Measurements from ENCODE around the gene MCM9. TPM values are rescaled to one million over a fixed set of nuclear protein-coding genes. Genes with fewer than 3 reads are reported as not detected.
A peak's percentile ranks its signal among the peaks of the same experiment; 100 is the strongest.

Gene MCM9
- total and polyA plus RNA-seq, 11 donors, result 2.1 to 8.5 (median 4.8) TPM

DNA sequence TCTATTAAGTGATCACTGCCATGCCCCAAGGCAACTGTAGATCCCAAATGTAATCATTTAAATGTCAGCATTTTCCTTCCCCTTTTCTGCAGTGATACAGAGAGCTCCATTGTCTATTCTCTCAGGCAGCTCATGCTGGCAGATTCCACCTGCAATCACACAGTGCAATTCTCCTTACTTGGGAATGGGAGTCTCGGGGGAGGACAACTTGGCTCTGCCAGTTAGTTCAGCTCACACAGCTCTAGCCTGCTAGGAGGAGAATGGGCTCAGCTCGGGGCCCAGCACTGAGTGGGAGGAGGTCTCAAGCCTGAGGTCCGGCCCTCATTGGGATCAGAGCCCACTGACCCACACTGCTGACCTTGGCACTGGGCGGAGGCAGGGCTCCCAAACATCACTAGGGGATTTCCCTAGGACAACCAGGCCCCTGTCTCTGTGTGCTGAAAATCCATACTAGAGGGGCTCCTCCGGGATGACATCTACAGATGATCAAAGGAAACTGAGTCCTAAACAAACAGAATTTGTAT, 150.3 kb downstream of the MCM9 start:
- intact Hi-C loops (cut with DNase I), result loop anchor here in 1 of 10 donors (10.0 kb wide), 1 partner anchor 500 kb away; no protein-coding TSS in a partner anchor
- no peak for TF ChIP-seq POLR2A (IDR thresholded peaks at IDR 0.05)
- ATAC-seq, result peak in 3 of 4 donors; percentile 41 to 68 (median 49)
- 44 to 65% (median 56%) methylated on average over 4 to 5 of the region's 5 CpGs for WGBS, 4 donors
- Histone ChIP-seq H3K36me3 (no peaks in the 10 kb centered on the region), H3K27me3 (no peaks in the 10 kb centered on the region), H3K27ac (peak overlapping the region in 1 of 12 donors; percentile 11), H3K4me3 (no peak overlapping the region), H3K9me3 (no peaks in the 10 kb centered on the region), H3K4me1 (peaks cover 0 to 32% (median 8%) of the 10 kb centered on the region in 12 donors)
- DNase-seq, result peak in 3 of 5 donors; percentile 8 to 42 (median 19)

DNA sequence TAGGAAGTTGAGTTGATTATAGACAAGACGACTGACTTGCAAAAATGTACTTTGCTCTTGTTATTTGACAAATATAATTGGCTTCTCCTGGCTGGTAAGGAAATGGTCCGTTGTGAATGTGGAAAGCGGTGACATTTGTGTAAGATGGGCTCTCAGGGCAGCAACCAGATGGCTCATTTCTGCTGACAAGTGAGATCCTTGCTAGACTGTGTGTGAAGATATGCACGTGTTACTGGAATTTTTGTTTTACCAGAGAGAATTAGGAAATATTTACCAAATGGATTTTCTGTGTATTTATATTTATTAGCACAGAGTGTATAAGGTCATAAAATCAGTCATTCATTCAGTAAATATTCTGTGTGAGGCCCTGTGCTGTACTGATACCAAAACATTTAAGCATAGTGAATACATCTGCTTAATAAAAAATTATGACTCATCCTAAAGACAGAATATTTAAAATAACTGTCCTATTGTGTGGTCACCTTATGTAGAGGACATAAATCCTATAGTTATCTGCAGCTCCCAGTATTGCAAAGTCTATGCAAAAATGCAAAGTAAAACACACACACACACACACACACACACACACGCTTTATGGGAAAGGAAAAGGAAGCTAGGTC, 150.9 kb downstream of the MCM9 start:
- peaks cover 0 to 34% (median 8%) of the 10 kb centered on the region in 12 donors for H3K4me1 ChIP-seq
- intact Hi-C loops (cut with DNase I), result loop anchor here in 1 of 10 donors (10.0 kb wide), 1 partner anchor 499 kb away; no protein-coding TSS in a partner anchor
- H3K9me3 ChIP-seq, result no peaks in the 10 kb centered on the region
- TF ChIP-seq POLR2A (IDR thresholded peaks at IDR 0.05), result no peak
- no peak overlapping the region for H3K4me3 ChIP-seq
- 58 to 71% (median 65%) methylated on average over 5 of the region's 5 CpGs for WGBS, 4 donors
- no peak for DNase-seq
- no peaks in the 10 kb centered on the region for H3K27me3 ChIP-seq
- no peak for ATAC-seq
- H3K36me3 ChIP-seq, result no peaks in the 10 kb centered on the region
- no peak overlapping the region for H3K27ac ChIP-seq

DNA sequence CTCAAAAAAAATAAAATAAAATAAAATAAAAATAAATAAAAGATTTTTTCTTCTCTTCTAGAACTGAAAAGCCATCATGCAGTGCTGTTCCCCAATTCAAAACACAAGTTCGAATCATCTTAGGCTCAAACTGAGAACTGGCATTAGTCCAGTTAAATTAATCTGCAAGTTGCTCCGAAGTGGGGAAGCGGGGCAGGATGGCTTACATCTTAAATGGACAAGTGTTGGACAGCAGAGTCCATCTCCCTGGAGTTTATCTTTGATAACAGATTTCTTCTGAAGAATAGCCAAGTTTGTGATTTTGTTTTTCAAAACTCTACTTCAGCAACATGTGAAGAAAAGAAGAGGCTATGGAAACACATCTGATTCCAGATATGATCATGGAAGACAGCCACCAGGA, 152.3 kb downstream of the MCM9 start:
- H3K27ac ChIP-seq, result no peak overlapping the region
- H3K36me3 ChIP-seq, result no peaks in the 10 kb centered on the region
- TF ChIP-seq POLR2A (IDR thresholded peaks at IDR 0.05), result no peak
- no peaks in the 10 kb centered on the region for H3K9me3 ChIP-seq
- intact Hi-C loops (cut with DNase I), result loop anchor here in 1 of 10 donors (10.0 kb wide), 1 partner anchor 498 kb away; no protein-coding TSS in a partner anchor
- DNase-seq (no peak), ATAC-seq (no peak)
- WGBS, 4 donors, result 63 to 80% (median 68%) methylated on average over 3 of the region's 3 CpGs
- no peak overlapping the region for H3K4me3 ChIP-seq
- H3K4me1 ChIP-seq, result peaks cover 0 to 27% (median 5%) of the 10 kb centered on the region in 12 donors
- no peaks in the 10 kb centered on the region for H3K27me3 ChIP-seq

DNA sequence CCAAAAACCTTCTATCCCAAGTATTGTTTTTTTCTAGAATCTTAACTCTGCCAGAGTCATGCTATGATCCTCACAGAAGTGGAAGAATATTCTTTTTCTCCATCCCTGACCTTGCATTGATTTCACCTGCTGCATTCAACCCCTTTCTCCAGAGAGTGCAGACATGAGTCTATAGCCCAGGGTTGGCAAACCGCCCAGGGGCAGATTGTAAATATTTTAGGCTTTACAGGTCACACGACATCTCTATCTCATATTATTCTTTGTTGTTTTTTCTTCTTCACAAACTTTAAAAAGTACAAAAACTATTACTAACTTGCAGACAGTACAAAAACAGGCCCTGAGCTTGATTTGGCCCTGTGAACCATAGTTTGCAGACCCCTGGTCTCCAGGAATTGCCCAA, 153.1 kb downstream of the MCM9 start:
- ATAC-seq, result no peak
- 45 to 89% (median 79%) methylated on average over 2 of the region's 2 CpGs for WGBS, 4 donors
- H3K27ac ChIP-seq, result no peak overlapping the region
- TF ChIP-seq, protein P1, sequence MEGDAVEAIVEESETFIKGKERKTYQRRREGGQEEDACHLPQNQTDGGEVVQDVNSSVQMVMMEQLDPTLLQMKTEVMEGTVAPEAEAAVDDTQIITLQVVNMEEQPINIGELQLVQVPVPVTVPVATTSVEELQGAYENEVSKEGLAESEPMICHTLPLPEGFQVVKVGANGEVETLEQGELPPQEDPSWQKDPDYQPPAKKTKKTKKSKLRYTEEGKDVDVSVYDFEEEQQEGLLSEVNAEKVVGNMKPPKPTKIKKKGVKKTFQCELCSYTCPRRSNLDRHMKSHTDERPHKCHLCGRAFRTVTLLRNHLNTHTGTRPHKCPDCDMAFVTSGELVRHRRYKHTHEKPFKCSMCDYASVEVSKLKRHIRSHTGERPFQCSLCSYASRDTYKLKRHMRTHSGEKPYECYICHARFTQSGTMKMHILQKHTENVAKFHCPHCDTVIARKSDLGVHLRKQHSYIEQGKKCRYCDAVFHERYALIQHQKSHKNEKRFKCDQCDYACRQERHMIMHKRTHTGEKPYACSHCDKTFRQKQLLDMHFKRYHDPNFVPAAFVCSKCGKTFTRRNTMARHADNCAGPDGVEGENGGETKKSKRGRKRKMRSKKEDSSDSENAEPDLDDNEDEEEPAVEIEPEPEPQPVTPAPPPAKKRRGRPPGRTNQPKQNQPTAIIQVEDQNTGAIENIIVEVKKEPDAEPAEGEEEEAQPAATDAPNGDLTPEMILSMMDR (IDR thresholded peaks at IDR 0.05), result no peak
- TF ChIP-seq POLR2A (IDR thresholded peaks at IDR 0.05), result no peak
- H3K27me3 ChIP-seq, result no peaks in the 10 kb centered on the region
- peaks cover 0 to 24% (median 7%) of the 10 kb centered on the region in 12 donors for H3K4me1 ChIP-seq
- intact Hi-C loops (cut with DNase I), result loop anchor here in 1 of 10 donors (10.0 kb wide), 1 partner anchor 497 kb away; no protein-coding TSS in a partner anchor
- no peaks in the 10 kb centered on the region for H3K36me3 ChIP-seq
- DNase-seq, result no peak
- H3K9me3 ChIP-seq, result no peaks in the 10 kb centered on the region
- no peak overlapping the region for H3K4me3 ChIP-seq

DNA sequence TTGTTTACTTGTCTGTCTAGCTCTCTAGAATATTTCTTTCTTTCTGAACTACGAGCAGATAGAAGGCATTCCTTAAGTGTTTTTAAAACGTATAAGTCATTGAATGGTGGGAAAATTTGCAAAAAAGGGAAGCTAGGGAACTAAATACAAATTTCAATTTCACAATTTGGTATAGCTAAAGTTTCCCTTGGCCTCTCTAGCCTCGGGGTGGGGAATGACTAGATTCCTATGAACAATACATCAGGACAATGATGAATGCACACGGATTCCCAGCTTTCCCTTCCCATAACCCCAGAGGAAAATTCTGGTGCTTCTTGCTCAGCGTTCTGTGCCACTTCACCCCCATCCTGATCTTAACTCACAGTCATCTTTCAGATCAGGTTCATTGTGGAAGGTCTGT, 154.3 kb downstream of the MCM9 start:
- Histone ChIP-seq H3K27ac (peak overlapping the region in 1 of 12 donors; percentile 38), H3K4me1 (peaks cover 0 to 30% (median 8%) of the 10 kb centered on the region in 12 donors), H3K36me3 (no peaks in the 10 kb centered on the region), H3K4me3 (no peak overlapping the region), H3K9me3 (no peaks in the 10 kb centered on the region), H3K27me3 (no peaks in the 10 kb centered on the region)
- no peak for DNase-seq
- 63 to 74% (median 70%) methylated on average over 5 of the region's 5 CpGs for WGBS, 4 donors
- TF ChIP-seq, protein P1 (IDR thresholded peaks at IDR 0.05), result no peak
- no peak for TF ChIP-seq POLR2A (IDR thresholded peaks at IDR 0.05)
- ATAC-seq, result no peak
- intact Hi-C loops (cut with DNase I), result loop anchor here in 1 of 10 donors (10.0 kb wide), 1 partner anchor 496 kb away; no protein-coding TSS in a partner anchor

Data from heart left ventricle (tissue), 16 donors.